8988T (cell line): ENCODE data around the gene EFCAB5.
"Not testable (repeated sequence)": the region's sequence is repeated elsewhere in the genome, so short reads cannot be mapped to it uniquely, and the experiment has no call there.

Source experiments
- DNase-seq: peaks from one replicate; pipeline ENCODE4 v3.0.0; 2011

Gene EFCAB5

GRCh38 chr17:30103921-30104320 lies 162.5 kb downstream of the EFCAB5 start:
- no peak for DNase-seq

GRCh38 chr17:30104575-30105339 lies 163.3 kb downstream of the EFCAB5 start:
- DNase-seq = no peak

- no peak for DNase-seq
Measured at GRCh38 chr17:30112794-30113193, 171.4 kb downstream of the EFCAB5 start.

- no peak for DNase-seq
Measured at GRCh38 chr17:30113213-30113612, 171.8 kb downstream of the EFCAB5 start.

GRCh38 chr17:30116345-30116660 lies 174.9 kb downstream of the EFCAB5 start:
- no peak for DNase-seq

GRCh38 chr17:30116661-30117551 lies 175.5 kb downstream of the EFCAB5 start, which contains the start of gene NSRP1:
NSRP1 (plus strand) TSS chr17:30116816; CDS start chr17:30116844, 28 bp downstream.
- DNase-seq = peak; percentile 50

GRCh38 chr17:30117675-30118081 lies 176.2 kb downstream of the EFCAB5 start:
- no peak for DNase-seq

- DNase-seq = not testable (repeated sequence)
Measured at GRCh38 chr17:30118635-30119034, 177.2 kb downstream of the EFCAB5 start.

- no peak for DNase-seq
Measured at GRCh38 chr17:30124273-30124796, 182.9 kb downstream of the EFCAB5 start.

- no peak for DNase-seq
Measured at GRCh38 chr17:30130121-30130520, 188.7 kb downstream of the EFCAB5 start.

GRCh38 chr17:30132615-30133014 lies 191.2 kb downstream of the EFCAB5 start:
- no peak for DNase-seq

GRCh38 chr17:30133197-30133596 lies 191.8 kb downstream of the EFCAB5 start:
- DNase-seq = no peak

- no peak for DNase-seq
Measured at GRCh38 chr17:30134551-30134950, 193.1 kb downstream of the EFCAB5 start.

GRCh38 chr17:30137158-30137557 lies 195.7 kb downstream of the EFCAB5 start:
- no peak for DNase-seq

GRCh38 chr17:30147860-30148259 lies 206.4 kb downstream of the EFCAB5 start:
- DNase-seq = not testable (repeated sequence)

GRCh38 chr17:30148376-30148775 lies 206.9 kb downstream of the EFCAB5 start:
- no peak for DNase-seq

GRCh38 chr17:30151471-30151870 lies 210.0 kb downstream of the EFCAB5 start:
- DNase-seq = no peak

- no peak for DNase-seq
Measured at GRCh38 chr17:30153463-30153862, 212.0 kb downstream of the EFCAB5 start.

GRCh38 chr17:30155389-30155788 lies 214.0 kb downstream of the EFCAB5 start:
- DNase-seq = no peak
